Measurements from ENCODE around the gene CD82.

The CD82 gene

GRCh38 chr11:44622190-44622650 is 56.8 kb downstream of the CD82 start:
- DNase-seq, result peak in 1 of 2 donors; percentile 45
- Histone ChIP-seq H3K4me1 (peaks cover 0 to 13% (median 4%) of the 10 kb centered on the region in 4 donors), H3K27me3 (no peaks in the 10 kb centered on the region), H3K4me3 (no peak overlapping the region), H3K27ac (no peak overlapping the region), H3K36me3 (peaks cover 6 to 23% (median 11%) of the 10 kb centered on the region in 3 donors), H3K9me3 (peaks cover 0 to 6% (median 0%) of the 10 kb centered on the region in 3 donors)
- intact Hi-C loops (cut with DNase I; ENCODE audit: low total_unique reads), result loop anchor here (5.0 kb wide), 2 partner anchors 105 to 270 kb away; partner anchors contain the start of gene TSPAN18
- TF ChIP-seq CTCF (IDR thresholded peaks at IDR 0.05), result no peak

GRCh38 chr11:44622721-44623258 is 57.3 kb downstream of the CD82 start:
- Histone ChIP-seq H3K27ac (no peak overlapping the region), H3K4me1 (peaks cover 0 to 18% (median 7%) of the 10 kb centered on the region in 4 donors), H3K4me3 (no peak overlapping the region), H3K27me3 (no peaks in the 10 kb centered on the region), H3K36me3 (peaks cover 6 to 19% (median 11%) of the 10 kb centered on the region in 3 donors), H3K9me3 (peaks cover 0 to 6% (median 0%) of the 10 kb centered on the region in 3 donors)
- no peak for TF ChIP-seq CTCF (IDR thresholded peaks at IDR 0.05)
- intact Hi-C loops (cut with DNase I; ENCODE audit: low total_unique reads), result loop anchor here (5.0 kb wide), 2 partner anchors 105 to 270 kb away; partner anchors contain the start of gene TSPAN18
- DNase-seq, result peak in 1 of 2 donors; percentile 49

GRCh38 chr11:44623341-44623730 is 57.9 kb downstream of the CD82 start:
- Histone ChIP-seq H3K27me3 (no peaks in the 10 kb centered on the region), H3K9me3 (peaks cover 0 to 6% (median 0%) of the 10 kb centered on the region in 3 donors), H3K27ac (no peak overlapping the region), H3K4me3 (no peak overlapping the region), H3K4me1 (peaks cover 0 to 23% (median 12%) of the 10 kb centered on the region in 4 donors), H3K36me3 (peaks cover under 1 to 14% (median 9%) of the 10 kb centered on the region in 3 donors)
- intact Hi-C loops (cut with DNase I; ENCODE audit: low total_unique reads), result loop anchor here (5.0 kb wide), 2 partner anchors 104 to 269 kb away; partner anchors contain the start of gene TSPAN18
- peak in 1 of 2 donors; percentile 61 for DNase-seq
- no peak for TF ChIP-seq CTCF (IDR thresholded peaks at IDR 0.05)

GRCh38 chr11:44623731-44624491 is 58.4 kb downstream of the CD82 start:
- intact Hi-C loops (cut with DNase I; ENCODE audit: low total_unique reads), result loop anchor here (5.0 kb wide), 2 partner anchors 103 to 268 kb away; partner anchors contain the start of gene TSPAN18
- no peak overlapping the region for H3K27ac ChIP-seq
- H3K27me3 ChIP-seq, result no peaks in the 10 kb centered on the region
- peak in 1 of 2 donors; percentile 56 for DNase-seq
- peaks cover 0 to 6% (median 0%) of the 10 kb centered on the region in 3 donors for H3K9me3 ChIP-seq
- no peak overlapping the region for H3K4me3 ChIP-seq
- no peak for TF ChIP-seq CTCF (IDR thresholded peaks at IDR 0.05)
- H3K36me3 ChIP-seq, result peaks cover 0 to 8% (median 3%) of the 10 kb centered on the region in 3 donors
- H3K4me1 ChIP-seq, result peaks cover 0 to 26% (median 15%) of the 10 kb centered on the region in 4 donors

- no peak overlapping the region for H3K27ac ChIP-seq
Observed at GRCh38 chr11:44624761-44625221, 59.3 kb downstream of the CD82 start.

More at GRCh38 chr11:44624761-44625221, 59.3 kb downstream of the CD82 start:
- peaks cover 0 to 3% (median 0%) of the 10 kb centered on the region in 3 donors for H3K36me3 ChIP-seq
- no peak for TF ChIP-seq CTCF (IDR thresholded peaks at IDR 0.05)
- H3K4me1 ChIP-seq, result peaks cover 0 to 26% (median 15%) of the 10 kb centered on the region in 4 donors
- H3K9me3 ChIP-seq, result peaks cover 0 to 6% (median 0%) of the 10 kb centered on the region in 3 donors
- intact Hi-C loops (cut with DNase I; ENCODE audit: low total_unique reads), result loop anchor here (5.0 kb wide), 2 partner anchors 103 to 268 kb away; partner anchors contain the start of gene TSPAN18
- DNase-seq, result no peak
- H3K27me3 ChIP-seq, result no peaks in the 10 kb centered on the region
- no peak overlapping the region for H3K4me3 ChIP-seq
